ENCODE data around the gene MRM1. TPM values are rescaled to one million over a fixed set of nuclear protein-coding genes. Genes with fewer than 3 reads are reported as not detected.

MRM1 gene
- total RNA-seq, 2 donors from 2014 or later: 6.2 to 26.5 TPM

DNA sequence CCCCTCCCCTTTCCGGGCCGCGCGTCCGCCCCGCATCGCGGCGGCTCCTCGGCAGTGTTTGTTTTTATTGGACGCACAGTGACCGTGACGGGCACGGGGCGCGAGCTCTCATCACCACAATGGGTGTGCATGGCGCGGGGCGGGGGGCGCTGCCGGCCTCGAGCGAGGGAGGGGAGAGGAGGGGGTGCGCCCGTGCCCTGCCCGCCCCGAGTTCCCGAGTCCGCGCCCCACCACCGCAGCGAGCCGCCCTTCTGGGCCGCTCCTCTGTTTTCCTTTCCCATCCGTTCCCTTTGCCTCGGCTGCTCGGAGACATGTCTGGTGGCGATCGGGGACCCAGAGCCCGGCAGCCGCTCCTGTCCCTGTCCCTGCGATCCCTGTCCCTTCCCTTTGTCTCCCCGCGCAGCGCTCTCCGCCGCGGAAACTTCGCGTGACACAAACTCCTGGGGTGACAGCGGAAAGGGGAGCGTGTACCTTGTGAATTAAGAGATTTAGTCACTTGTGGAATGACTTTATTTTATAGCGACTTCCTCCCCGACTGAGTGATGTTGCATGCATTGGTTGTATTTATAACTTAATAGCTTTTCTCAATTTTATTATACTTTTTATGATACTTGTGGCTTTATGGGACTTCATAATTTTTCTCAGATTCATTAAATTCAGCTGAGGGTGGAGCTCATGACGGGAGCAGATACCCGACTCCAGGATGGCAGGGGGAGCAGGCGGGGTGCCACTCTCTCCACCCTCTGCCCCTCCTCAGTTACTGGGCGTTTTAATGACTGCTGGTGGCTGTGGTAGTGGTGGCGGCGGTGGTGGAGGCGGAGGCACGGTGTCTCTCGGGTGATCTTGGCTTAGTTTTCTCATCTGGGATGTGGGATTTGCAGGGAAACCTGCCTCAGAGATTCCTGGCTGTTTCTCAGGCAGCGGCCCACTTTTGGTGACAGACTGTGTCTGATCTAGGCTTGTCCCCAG lies 40.8 kb downstream of the MRM1 start:
- intact Hi-C loops (cut with DNase I): no loop called here
- TF ChIP-seq, protein P1, sequence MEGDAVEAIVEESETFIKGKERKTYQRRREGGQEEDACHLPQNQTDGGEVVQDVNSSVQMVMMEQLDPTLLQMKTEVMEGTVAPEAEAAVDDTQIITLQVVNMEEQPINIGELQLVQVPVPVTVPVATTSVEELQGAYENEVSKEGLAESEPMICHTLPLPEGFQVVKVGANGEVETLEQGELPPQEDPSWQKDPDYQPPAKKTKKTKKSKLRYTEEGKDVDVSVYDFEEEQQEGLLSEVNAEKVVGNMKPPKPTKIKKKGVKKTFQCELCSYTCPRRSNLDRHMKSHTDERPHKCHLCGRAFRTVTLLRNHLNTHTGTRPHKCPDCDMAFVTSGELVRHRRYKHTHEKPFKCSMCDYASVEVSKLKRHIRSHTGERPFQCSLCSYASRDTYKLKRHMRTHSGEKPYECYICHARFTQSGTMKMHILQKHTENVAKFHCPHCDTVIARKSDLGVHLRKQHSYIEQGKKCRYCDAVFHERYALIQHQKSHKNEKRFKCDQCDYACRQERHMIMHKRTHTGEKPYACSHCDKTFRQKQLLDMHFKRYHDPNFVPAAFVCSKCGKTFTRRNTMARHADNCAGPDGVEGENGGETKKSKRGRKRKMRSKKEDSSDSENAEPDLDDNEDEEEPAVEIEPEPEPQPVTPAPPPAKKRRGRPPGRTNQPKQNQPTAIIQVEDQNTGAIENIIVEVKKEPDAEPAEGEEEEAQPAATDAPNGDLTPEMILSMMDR (IDR thresholded peaks at IDR 0.05): no peak
- Histone ChIP-seq H3K9ac (ENCODE audit: low read depth in 2 of 2, low read length in 2 of 2) (no peak overlapping the region), H3K27ac (no peak overlapping the region), H3K36me3 (no peaks in the 10 kb centered on the region), H3K27me3 (peaks cover 22% of the 10 kb centered on the region), H3K4me3 (peak overlapping the region; percentile 5), H3K9me3 (no peaks in the 10 kb centered on the region), H3K4me1 (peaks cover 6% of the 10 kb centered on the region)
- DNase-seq: peak; percentile 42

DNA sequence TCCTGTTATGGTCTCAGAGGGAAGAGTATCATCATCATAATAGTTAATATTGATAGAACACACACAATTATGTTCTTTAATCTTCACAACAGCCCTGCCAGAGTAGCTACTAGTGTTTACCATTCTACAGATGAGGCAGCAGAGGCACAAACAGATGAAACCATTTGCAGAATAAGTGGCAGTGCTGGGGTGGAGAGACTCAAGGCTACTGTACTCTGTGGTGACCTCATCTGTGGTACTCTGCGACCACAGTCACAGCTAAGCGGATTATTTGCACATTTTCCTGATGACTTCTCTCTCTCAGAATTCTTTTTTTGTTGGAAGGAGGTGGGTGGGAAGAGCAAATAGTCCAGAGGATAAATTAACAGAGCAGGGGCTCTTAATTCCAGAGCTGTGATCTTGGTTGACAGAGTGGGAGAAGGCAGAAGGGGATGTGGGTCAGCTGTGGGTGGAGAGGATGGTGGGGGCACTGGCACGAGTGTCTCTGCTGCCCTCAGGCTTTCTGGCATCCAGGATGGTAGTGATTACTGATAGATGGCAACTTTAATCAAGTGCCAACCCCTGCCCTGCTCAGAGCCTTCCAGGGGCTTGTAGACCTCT lies 41.8 kb downstream of the MRM1 start:
- TF ChIP-seq, protein P1 (IDR thresholded peaks at IDR 0.05): no peak
- no peak overlapping the region for H3K4me3 ChIP-seq
- no peaks in the 10 kb centered on the region for H3K9me3 ChIP-seq
- peaks cover 6% of the 10 kb centered on the region for H3K4me1 ChIP-seq
- DNase-seq: no peak
- no peaks in the 10 kb centered on the region for H3K36me3 ChIP-seq
- no peak overlapping the region for H3K9ac ChIP-seq (ENCODE audit: low read depth in 2 of 2, low read length in 2 of 2)
- no peak overlapping the region for H3K27ac ChIP-seq
- intact Hi-C loops (cut with DNase I): no loop called here
- peaks cover 22% of the 10 kb centered on the region for H3K27me3 ChIP-seq

DNA sequence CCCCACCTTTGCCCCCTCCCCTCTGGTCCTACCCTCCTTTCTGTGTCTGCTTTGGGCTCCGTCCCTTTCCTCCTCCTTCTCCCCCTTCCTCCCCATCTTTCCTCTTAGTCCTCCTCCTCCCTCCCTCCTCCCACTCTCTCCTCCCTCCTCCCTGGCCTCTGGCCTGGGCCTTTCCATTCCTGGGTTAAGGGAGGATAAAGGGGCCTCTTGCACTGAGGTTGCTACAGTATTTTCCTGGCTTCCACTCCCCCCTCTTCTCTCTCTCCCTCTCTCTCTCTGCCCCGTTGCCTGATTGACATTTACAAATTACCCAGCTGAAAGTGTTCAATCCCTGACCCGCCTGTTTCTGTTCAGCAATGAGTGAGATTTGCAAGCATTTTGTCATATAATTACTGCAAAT lies 44.0 kb downstream of the MRM1 start:
- H3K36me3 ChIP-seq: no peaks in the 10 kb centered on the region
- DNase-seq: no peak
- peaks cover 6% of the 10 kb centered on the region for H3K4me1 ChIP-seq
- TF ChIP-seq, protein P1 (IDR thresholded peaks at IDR 0.05): no peak
- H3K9me3 ChIP-seq: no peaks in the 10 kb centered on the region
- no peak overlapping the region for H3K27ac ChIP-seq
- H3K9ac ChIP-seq (ENCODE audit: low read depth in 2 of 2, low read length in 2 of 2): no peak overlapping the region
- no peak overlapping the region for H3K4me3 ChIP-seq
- H3K27me3 ChIP-seq: peaks cover 20% of the 10 kb centered on the region
- intact Hi-C loops (cut with DNase I): no loop called here

DNA sequence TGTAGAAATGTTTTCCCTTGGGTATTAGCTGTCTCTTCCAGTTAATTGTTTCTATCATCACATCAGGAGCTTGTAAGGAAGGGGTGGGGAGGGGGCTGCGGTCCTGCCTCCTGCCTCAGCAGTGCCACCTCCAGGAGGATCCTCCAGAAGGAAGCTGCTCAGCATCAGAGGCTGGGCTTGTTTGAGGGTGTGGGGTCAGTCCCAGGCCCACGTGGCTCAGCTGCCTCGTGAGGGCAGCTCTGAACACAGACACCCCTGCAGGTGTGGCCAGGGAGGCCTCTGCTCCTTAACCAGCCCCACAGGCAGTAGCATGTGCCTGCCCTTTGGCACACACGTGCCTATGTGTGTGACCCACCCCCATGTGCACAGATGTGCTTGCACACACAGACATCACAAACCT lies 46.3 kb downstream of the MRM1 start:
- no peak for DNase-seq
- TF ChIP-seq, protein P1 (IDR thresholded peaks at IDR 0.05): no peak

DNA sequence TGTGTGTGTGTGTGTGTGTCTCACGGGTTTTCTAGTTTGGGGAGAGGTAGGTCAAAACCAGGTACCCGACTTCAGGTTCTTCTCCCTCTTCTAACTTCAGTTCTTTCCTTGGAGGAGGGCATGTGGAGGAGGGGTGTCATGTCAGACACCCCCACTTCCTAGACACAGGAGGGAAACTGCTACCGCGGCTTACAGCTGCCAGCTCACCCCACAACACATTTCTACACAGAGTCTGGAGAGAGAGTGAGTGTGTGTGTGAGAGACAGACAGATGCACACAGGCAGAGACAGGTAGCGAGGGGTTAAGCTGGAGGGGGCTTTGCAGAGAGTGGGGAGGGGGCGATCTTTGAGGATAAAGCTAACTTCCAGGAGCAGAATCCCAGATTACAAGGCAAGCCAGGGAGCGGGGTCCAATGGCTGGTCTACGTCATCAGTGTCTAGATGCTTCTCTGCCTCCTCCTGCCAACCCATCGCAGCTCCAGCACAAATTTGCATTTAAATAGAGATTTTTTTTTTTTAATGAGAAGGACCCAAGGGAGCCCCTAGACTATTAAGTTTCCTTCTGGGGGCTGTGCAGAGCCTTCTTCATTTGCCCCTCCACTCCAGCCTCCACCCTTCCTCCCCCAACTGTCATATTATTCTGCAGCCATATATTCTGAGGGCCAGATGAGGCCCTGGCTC lies 48.9 kb downstream of the MRM1 start:
- no peaks in the 10 kb centered on the region for H3K27me3 ChIP-seq
- DNase-seq: no peak
- H3K36me3 ChIP-seq: no peaks in the 10 kb centered on the region

More for the DNA sequence above, 46.3 kb downstream of the MRM1 start:
- H3K27me3 ChIP-seq: no peaks in the 10 kb centered on the region
- no peak overlapping the region for H3K27ac ChIP-seq
- H3K9me3 ChIP-seq: no peaks in the 10 kb centered on the region
- intact Hi-C loops (cut with DNase I): no loop called here
- H3K4me1 ChIP-seq: peaks cover 5% of the 10 kb centered on the region
- H3K4me3 ChIP-seq: no peak overlapping the region
- H3K36me3 ChIP-seq: no peaks in the 10 kb centered on the region
- no peak overlapping the region for H3K9ac ChIP-seq (ENCODE audit: low read depth in 2 of 2, low read length in 2 of 2)

More for the DNA sequence above, 48.9 kb downstream of the MRM1 start:
- Histone ChIP-seq H3K9me3 (no peaks in the 10 kb centered on the region), H3K4me1 (no peaks in the 10 kb centered on the region), H3K27ac (no peak overlapping the region), H3K9ac (ENCODE audit: low read depth in 2 of 2, low read length in 2 of 2) (no peak overlapping the region), H3K4me3 (no peak overlapping the region)
- intact Hi-C loops (cut with DNase I): no loop called here
- TF ChIP-seq, protein P1 (IDR thresholded peaks at IDR 0.05): no peak

Measured in colonic mucosa (tissue), 4 donors.